ENCODE data around the gene CLCF1.
A peak's percentile ranks its signal among the peaks of the same experiment; 100 is the strongest.

Gene CLCF1

DNA sequence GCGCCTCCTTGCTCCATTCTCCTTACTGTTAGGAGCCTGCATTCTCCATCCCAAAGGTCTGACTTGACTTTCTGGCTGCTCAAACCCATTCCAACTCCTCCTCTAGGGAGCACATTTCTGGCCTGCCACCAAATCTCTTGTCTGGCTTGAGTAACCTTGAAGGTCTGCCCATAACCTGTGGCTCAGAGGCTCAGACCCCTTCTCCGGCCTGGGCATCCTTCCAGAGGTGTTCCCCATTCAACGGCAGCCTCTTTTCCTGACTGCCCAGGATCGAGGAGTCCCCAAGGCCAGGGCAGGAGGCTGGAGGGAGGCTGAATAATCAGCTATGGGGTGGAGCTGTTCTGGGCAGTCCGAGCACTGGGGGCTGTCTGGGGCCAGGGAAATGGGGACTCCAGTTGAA is 20.6 kb upstream of the CLCF1 start:
- DNase-seq, result no peak

DNA sequence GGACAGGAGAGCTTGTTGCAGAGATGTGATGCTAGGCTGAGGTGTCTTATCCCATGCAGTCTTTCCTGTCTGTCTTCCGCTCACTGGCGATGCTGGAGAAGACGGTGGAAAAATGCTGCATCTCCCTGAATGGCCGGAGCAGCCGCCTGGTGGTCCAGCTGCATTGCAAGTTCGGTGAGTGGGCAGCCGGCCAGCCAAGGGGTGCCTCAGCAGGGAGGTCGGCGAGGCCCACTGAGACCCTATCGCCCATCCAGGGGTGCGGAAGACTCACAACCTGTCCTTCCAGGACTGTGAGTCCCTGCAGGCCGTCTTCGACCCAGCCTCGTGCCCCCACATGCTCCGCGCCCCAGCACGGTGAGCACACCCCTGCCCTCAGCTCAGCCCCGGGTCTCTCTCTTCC is 20.0 kb upstream of the CLCF1 start:
- no peak for DNase-seq

DNA sequence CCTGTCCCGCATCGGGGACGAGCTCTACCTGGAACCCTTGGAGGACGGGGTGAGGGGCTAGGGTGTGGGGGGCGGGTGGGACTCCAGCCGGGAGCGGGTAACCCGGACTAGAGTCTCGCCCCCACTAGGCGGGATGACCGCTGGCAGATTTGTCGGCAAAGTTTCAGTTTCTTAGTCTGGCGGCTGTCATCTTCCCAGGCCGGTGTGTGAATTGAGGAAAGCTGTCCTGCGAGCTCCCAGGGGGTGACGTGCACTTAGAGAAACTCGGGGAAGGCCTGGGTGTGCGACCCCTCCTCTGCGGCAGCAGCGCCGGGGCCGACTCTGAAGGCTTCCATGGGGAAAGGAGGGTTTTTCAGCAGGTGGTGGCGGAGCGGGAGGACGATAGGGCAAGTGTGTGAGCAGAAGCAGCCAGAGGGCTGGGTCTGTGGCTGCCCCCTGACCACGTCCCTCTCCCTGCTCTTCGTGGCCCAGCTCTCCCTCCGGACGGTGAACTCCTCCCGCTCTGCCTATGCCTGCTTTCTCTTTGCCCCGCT is 18.9 kb upstream of the CLCF1 start:
- no peak for DNase-seq

DNA sequence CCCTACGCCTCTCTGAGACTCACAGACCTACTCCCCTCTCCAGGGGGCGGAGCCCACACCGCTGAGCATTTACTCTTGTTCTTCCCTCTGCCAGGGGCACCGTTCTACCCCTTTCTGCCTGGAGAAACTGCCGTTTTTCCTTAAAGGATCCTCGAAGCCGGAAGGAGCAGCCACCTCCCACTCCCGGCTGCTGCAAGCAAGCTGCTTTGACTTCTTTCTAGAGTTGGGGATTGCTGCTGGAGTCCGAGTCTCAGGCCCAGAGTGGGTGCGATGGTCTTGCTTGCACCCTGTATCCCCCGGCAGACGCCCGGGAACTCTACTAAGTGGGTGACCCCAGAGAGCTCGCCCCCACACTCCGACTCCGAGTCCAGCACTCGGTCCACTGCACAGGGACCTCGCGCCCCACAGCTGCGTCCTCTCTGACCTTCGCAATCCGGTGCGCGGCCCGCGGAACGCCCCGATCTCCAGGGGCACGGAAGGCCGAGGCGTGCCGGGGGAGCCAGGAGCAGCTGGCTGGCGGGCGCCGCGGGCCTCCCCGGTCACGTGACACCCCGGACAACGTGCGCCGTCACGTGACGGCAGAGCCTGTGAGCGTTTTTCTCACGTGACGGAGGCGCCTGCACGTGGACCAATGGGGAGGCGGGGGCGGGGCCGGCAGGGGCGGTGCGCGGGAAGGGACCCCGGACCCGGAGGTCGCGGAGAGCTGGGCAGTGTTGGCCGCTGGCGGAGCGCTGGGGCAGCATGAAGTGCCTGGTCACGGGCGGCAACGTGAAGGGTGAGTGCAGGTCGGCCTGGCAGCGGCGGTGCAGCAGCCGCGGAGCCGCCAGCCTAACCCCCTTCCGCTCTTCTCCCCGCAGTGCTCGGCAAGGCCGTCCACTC is 18.1 kb upstream of the CLCF1 start, which contains the start of gene RAD9A:
Gene RAD9A (plus strand): TSS at position 683 of the 879 bp plus-strand sequence. CDS start 59 bp downstream, at position 742.
- peak; percentile 83 for DNase-seq

DNA sequence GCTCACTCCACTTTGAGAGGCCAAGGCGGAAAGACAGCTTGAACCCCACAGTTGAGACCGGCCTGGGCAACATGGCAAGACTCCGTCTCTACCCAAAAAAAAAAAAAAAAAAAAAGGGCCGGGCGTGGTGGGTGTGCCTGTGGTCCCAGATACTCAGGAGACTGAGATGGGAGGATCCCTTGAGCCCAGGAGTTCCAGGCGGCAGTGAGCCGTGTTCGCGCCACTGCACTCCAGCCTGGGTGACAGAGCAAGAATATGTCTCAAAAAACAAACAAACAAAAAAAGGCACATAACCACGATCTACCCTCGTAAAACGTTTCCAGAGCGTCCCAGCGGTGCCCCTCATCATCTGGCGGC is 17.5 kb upstream of the CLCF1 start:
- no peak for DNase-seq

DNA sequence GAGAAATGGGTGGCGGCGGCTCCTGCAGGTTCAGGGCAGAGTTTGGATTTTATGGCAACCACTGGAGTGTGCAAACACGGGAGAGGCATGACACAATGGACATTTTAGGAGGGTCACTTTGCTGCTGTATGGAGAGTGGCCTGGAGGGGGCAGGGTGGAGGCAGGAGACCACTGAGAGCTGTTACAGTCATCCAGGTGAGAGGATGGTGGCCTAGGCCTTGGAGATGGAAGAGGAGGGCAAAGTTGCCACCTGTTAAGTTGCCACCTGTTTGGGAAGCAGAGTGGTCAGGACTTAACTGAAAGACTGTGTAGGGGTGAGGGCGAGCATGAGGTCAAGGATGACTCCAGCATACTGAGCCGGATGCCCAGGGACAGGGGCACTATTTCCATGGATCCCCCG is 16.1 kb upstream of the CLCF1 start:
- no peak for DNase-seq

DNA sequence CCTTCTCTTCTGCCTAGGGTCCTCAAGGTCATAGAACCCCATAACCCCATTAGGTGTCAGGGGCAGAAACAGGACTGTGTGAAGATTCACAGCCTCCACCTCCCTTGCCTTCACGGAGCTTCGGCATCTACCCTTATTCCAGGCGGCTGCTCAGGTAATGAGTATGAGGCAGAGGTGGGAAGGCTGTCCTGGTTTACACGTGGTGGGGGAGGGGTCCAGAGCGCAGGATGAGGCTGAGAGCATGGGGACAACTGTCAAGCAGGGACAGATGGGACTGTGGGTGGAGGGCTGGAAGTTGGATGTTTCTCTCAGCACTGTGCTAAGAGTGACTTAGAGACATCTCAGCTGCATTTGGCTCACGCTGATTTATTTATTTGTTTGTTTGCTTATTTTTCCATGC is 14.1 kb upstream of the CLCF1 start:
- no peak for DNase-seq

DNA sequence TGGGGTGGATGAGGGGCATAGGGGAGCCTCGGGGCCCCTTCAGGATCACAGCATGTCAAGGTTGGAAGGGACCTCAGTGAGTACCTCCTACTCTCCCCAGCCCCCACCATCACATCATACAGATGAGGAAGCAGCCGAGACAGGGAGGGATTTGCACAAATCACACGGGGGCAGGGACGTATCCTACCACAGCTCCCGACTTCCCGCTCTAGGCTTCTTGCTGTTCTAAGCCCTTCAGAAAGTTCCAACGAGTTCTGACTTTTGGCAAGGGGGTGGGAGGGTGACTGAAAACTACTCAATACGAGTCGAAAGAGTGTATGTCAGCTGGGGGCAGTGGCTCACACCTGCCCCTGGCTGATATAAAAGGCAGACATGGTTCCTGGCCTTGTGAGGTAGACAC is 13.7 kb upstream of the CLCF1 start:
- no peak for DNase-seq

DNA sequence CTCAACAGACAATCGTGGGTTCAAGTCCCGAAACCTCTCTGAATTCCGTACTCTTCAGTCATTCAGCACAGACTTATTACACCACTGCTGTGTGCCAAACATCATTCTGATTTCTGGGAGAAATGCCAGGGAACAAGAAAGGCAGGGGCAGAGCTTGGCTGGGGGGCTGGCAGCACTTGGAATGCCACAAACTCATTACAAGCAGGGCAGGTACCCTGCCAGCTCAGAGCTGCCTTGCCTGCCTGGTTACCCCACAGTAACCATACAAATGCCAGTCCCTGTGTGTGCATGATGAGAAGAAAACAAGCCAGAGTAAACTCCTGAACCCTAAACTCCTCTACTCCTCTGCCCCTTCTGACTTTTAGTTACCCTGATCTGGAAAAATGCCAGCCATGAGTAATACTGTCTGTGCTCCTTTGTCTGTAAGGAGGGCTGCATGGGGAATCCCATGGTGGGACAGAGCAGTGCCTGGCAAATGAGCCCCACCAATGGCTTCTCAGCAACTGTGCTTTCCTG is 11.5 kb upstream of the CLCF1 start:
- DNase-seq, result no peak

DNA sequence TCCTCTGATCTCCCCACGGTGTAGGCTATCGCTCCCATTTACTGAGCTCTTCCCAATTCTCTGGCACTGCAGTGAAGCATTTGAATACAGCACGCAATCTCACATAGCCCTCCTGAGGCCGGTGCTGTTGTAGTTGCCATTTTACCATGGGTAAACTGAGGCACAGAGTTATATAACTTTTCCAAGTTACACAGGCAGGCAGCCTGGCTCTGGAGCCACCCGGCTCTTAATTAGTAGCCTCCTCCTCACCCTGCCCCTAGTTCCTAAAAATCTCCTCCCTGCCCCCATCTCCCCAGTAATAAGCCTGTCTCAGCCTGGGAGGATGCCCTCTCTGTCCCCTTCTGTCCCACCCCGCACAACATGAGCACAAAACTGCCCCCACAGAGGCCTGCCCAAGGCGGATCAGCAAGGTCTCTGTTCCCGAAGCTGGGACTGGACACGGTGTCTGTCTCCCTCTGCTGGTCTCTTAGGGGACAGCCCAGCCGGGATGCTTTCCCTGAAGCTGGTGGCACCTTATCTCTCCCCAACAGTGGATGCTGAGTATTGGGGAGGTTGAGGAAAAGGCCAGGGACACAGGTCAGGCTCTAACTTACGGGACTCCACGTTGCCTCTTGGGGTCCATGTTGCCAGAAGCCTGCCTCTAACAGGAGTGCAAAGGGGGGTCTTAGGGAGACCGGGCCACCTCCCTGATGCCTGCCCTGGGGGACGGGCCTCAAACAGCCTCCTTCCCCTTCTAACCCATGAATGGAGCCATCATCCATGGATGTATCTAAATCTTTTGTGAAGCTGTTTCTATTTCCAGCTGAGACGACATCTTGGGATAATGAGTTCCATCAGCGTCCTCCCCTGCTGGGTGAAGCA is 9.1 kb upstream of the CLCF1 start:
- DNase-seq, result peak; percentile 23

DNA sequence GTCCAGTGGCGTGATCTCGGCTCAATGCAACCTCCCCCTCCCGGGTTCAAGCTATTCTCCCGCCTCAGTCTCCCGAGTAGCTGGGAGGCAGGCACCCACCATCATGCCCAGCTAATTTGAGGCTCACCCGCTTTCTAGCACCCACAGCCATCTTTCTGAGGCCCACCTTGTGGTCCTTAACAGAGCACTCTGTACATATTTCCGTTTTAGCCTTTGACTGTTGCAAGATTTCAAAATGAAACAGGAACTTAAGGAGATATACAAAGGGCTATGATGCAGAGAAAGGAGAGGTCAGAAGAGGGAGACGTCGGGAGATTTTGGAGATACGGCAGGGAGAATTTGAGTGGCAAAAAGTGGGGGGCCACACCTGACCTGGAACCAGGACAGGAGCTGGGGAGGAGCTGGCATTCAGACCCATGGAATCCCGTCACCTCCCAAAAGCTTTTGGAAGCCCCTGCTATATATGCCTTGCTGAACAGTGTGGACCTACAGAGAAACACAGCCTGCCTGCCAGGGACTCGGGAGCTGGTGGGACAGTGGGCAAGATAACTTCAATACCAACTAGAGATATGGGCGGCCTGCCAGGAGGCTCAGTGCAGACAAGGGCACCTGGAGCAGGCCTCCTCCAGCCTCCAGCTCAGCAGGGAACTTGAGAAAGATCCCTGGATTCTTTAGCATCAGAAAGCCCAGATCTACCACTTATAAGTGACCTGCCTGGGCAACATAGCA is 8.0 kb upstream of the CLCF1 start:
- DNase-seq, result no peak

DNA sequence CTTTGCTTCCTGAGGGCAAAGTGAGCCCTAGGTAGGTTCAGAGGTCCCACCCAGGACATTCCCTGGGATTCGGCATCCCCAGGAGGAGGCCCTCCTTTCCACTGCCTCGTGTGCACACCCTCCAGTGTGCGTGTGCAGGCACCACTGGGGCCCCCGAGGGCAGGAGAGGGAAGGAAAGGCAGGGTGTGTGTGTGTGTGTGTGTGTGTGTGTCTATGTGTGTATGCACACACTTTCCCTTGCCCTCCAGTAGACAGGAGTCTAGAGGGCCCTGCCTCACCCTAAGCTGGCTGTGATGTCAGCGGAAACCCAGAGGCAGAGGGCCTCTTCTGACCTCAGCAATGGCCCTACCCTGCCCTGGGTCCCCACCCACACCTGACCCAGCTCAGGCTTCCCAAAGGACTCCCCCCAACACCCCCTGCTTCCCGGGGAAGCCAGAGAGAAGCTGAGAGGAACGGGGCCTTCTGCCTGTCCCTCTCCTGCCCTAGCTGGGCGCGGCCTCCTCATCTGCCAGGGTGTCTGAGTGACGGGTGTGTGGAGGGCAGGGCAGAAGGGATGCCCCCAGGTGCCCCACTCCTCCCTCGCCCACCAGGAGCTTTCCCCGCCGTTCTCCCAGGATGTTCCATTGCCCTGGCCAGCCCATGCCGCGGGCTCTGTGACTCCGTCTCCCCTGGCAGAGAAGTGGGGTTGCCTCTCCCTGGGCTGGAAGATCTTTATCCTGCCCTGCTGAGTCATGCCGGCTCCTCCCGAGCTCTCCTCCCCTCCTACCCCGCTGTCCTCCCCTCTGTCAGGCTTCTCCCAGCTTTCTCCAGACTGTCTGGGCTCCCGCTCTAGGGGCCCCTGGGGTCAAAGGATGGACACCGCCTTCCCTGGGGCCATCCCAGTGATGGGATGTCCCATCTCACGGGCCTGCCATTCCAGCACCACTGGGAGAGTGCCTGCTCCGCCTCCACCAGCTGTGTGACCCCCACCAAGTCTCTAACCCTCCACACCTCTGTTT is 6.0 kb upstream of the CLCF1 start:
- DNase-seq, result no peak

DNA sequence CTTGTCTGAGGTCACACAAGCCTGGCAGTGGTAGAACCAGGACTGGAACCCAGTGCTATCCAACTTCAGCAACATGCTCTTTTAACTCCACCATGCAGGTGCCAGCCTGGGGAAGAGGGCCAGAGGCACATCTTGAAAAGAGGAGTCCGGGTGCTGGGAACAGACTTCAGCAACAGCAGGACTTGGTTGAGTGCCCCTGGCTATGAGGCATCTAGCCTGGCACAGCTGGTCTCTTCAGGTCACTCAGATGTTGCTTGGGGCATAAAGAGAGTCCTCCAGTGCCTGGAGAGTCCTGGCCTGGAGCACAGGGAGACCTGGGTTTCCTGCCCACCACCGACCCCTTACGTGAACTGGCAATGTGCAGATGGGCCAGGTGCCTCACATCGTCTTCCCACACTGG is 5.1 kb upstream of the CLCF1 start:
- DNase-seq, result no peak

DNA sequence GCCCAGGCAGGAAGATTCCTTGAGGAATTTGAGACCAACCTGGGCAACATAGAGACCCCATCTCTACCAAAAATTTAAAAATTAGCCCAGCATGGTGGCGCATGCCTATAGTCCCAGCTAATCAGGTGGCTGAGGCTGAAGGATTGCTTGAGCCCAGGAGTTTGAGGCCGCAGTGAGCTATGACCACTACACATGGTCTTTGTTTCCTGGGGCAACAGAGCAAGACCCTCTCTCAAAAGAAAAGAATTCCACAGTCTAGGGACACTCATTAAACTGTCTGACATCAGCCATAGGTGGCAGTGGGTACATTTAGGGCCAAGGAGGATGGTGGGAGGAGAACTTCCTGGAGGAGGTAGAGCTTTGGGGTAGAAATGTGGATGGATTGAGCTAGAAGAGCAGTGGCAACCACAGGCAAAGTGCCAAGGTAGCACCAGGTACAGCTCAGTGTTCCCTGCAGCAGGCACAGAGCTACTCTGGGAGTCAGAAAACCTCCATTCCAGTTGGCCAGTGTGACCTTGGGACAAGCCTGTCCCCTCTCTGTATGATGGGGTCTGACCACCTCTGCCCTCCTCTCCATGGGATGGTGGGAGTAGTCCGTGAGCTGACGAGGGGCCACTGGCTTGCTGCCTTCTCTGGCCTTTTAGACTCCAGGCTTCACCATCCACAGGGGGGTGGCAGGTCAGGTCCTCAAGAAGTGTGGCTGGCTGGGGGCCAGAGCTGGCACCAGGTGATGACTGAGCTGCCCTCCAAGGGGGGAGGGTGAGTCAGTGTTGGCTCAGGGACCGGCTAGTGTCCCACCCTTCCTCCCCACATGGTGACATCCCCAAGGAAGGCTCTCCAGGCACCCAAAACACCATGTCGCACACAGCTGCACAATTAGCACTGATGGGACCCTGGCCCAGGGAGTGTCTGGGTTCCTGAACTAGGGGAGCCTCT is 3.7 kb upstream of the CLCF1 start:
- DNase-seq, result no peak

DNA sequence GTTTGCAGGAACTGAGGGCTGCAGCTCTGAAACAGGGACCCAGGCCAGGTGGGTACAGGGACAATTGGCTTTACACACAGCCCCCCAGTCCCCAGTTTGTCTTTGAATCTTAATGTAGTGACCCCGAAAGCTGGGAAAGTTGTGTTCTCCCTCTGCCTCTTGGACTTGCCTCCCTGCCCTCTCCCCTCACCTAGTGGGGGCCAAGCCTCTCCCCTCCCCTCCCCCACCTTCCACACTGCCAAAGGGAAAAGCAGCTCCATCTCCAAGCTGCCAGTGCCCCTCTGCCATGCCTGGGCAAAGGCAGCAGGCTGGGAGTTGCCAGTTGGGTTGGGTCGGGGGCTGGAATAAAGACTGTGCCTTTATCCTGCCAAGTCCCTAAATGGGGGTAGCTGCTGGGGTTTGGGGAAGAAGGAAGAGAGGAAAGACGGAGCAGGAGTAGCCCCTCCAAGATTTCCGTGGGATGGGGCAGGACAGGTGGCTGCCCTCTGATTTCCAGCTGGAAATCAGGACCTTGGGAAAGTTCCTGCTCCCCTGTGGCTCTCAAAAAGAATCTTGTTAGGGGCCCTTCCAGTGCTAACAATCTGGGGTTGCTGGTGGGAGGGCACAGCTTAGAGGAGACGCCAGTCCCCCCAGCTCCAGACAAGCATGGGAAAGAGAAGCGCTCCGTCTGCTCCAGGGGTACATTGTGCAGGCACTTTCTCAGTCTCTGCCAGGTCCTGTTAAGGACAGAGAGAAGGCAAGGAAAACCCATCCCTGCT is 2.8 kb upstream of the CLCF1 start:
- no peak for DNase-seq

DNA sequence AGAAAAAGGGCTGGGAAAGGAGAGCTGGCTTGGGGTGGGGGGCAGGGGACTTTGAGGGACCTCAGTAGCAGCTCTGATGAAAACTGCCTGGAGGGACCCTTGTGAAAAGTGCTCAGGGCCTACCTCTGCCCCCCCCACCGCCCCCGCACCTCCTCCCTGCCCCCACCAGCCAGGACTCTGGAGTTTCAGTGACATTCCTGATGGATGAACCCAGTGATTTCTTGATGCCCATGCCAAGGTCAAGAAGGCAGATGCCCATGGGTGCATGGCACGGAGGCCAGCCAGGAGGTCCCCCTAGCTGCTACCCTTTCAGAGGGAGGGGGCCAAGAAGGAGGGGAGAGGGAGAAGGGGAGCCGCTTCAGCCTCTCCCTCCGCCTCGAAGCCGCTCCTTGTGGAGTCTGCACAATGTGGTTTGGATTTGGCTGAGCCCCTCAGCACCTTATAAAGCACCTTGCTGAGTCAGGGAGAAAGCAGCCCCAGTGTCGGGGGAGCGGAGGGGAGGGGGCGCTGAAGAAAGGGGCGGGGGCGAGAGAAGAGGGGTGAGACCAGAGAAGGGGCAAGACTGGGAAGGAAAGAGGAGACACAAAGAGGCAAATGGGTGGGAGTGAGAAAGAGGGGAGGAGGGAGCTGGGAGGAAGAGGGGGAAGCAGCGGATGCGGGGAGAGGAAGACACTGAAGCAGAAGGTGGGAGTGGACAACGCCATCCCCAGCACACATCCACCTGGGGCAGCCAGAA is 2.1 kb upstream of the CLCF1 start:
- no peak for DNase-seq

DNA sequence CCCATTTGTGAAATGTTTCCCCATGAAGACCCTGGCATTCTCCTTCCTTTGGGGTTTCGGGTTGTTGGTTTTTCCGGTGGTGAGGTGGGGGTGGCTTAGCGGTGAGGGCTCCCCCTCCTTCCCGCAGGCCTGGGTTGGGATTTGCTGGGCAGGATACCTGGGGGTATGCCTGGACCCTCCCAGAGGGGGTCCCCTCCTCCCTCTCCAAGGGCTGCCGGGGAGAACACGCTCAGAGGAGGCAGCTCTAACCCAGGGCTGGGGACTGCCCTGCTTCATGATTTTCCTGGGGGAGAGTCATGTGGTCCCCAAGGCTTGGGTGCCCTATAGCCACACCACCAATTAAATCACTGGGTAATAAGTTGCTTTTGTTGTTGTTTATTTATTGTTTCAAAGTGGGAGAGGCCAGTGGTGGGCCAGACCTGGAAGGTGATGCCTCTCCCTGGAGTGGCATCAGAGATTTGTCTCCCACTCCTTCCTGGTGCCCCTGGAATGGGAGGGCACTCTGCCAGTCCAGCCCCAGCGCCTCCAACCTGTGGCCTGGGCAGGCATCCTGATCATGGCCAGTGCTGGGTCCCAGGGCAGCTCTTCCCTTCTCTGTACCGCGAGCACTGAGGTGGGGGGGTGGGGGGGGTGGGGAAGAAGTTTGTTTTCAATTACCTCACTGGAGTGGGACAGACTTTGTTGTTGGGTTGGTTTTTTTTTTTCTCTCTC is 1.3 kb upstream of the CLCF1 start:
- no peak for DNase-seq
